BLaER1 treated with 17β-estradiol and CSF1 and Interleukin-3, amounts not matched to agents 10 nM and 100 nM (cell line): ENCODE data around the gene MRPL51.

ENCODE experiments used
- H3K27ac ChIP-seq, 11 experiments: shearing (Covaris generic); formaldehyde crosslinking; 2 replicates each; pipeline ENCODE4 v1.8.1; 2022
- H3K27me3 ChIP-seq, 11 experiments: shearing (Covaris generic); formaldehyde crosslinking; 2 replicates each; pipeline ENCODE4 v1.8.1; 2022
- H3K36me3 ChIP-seq, 11 experiments: shearing (Covaris generic); formaldehyde crosslinking; 2 replicates each; pipeline ENCODE4 v1.8.1; 2022
- H3K4me1 ChIP-seq, 10 experiments: shearing (Covaris generic); formaldehyde crosslinking; 2 replicates each; pipeline ENCODE4 v1.8.1; 2022
- H3K4me2 ChIP-seq, 11 experiments: shearing (Covaris generic); formaldehyde crosslinking; 2 replicates each; pipeline ENCODE4 v1.8.1; 2022
- H3K4me3 ChIP-seq, 10 experiments: shearing (Covaris generic); formaldehyde crosslinking; 2 replicates each; pipeline ENCODE4 v1.8.1; 2022
- H3K9ac ChIP-seq, 11 experiments: shearing (Covaris generic); formaldehyde crosslinking; 2 replicates each; pipeline ENCODE4 v1.8.1; 2022
- H3K9me3 ChIP-seq, 11 experiments: shearing (Covaris generic); formaldehyde crosslinking; replicated peaks in 1 of 11; 2 replicates each; pipeline ENCODE4 v1.8.1; 2022
- H4K20me1 ChIP-seq, 11 experiments: shearing (Covaris generic); formaldehyde crosslinking; 2 replicates each; pipeline ENCODE4 v1.8.1; 2022
- Cebpa-rat ChIP-seq, 11 experiments: shearing (Covaris generic); IDR thresholded peaks; 2 replicates each; pipeline ENCODE4 v1.8.1; 2022

Gene MRPL51

GRCh38 chr12:6443361-6443983, 49.6 kb downstream of the MRPL51 start:
- Histone ChIP-seq H3K4me3 (no peak overlapping the region), H3K27me3 (no peaks in the 10 kb centered on the region), H3K4me2 (peak overlapping the region; percentile 19 to 95 (median 81)), H3K36me3 (peaks cover 0 to 13% (median 0%) of the 10 kb centered on the region in 11 experiments; a peak in 2 of 22 replicates), H3K9ac (peak overlapping the region in 7 of 11 experiments; percentile 2 to 56 (median 25); a peak in 7 of 22 replicates), H3K9me3 (no peaks in the 10 kb centered on the region), H3K4me1 (peaks cover 53 to 83% (median 69%) of the 10 kb centered on the region in 10 experiments), H3K27ac (peak overlapping the region in 7 of 11 experiments; percentile 29 to 71 (median 58); a peak in 14 of 22 replicates), H4K20me1 (no peaks in the 10 kb centered on the region)
- TF ChIP-seq Cebpa-rat (IDR thresholded peaks at IDR 0.05), result no peak

- peak in 1 of 11 experiments; percentile 38; a peak in 2 of 22 replicates for TF ChIP-seq Cebpa-rat (IDR thresholded peaks at IDR 0.05)
- H3K27ac ChIP-seq, result peak overlapping the region in 7 of 11 experiments; percentile 27 to 71 (median 58); a peak in 13 of 22 replicates
- H3K4me2 ChIP-seq, result peak overlapping the region; percentile 19 to 95 (median 81)
- peaks cover 47 to 79% (median 64%) of the 10 kb centered on the region in 10 experiments for H3K4me1 ChIP-seq
- H3K9me3 ChIP-seq, result no peaks in the 10 kb centered on the region
- no peaks in the 10 kb centered on the region for H3K27me3 ChIP-seq
- H4K20me1 ChIP-seq, result no peaks in the 10 kb centered on the region
- H3K4me3 ChIP-seq, result no peak overlapping the region
- H3K9ac ChIP-seq, result peak overlapping the region in 5 of 11 experiments; percentile 8 to 56 (median 27); a peak in 7 of 22 replicates
- H3K36me3 ChIP-seq, result peaks cover 0 to 13% (median 0%) of the 10 kb centered on the region in 11 experiments; a peak in 2 of 22 replicates
Observed at GRCh38 chr12:6442836-6443235, 50.2 kb downstream of the MRPL51 start.
